Stimulated activated CD4-positive, alpha-beta T cell treated with anti-CD3 and anti-CD28 coated beads, TNF-alpha, amount 100 ng/mL, for 48 hours (primary cell): ENCODE measurements around the gene GABARAPL1.
"Not testable (repeated sequence)": the region's sequence is repeated elsewhere in the genome, so short reads cannot be mapped to it uniquely, and the experiment has no call there.

Experiments
- DNase-seq, 3 donors: peaks; one replicate each; pipeline ENCODE4 v3.0.0-alpha.2; 2020; ENCODE audit warnings: low read depth in 3 of 3

The GABARAPL1 gene

DNA sequence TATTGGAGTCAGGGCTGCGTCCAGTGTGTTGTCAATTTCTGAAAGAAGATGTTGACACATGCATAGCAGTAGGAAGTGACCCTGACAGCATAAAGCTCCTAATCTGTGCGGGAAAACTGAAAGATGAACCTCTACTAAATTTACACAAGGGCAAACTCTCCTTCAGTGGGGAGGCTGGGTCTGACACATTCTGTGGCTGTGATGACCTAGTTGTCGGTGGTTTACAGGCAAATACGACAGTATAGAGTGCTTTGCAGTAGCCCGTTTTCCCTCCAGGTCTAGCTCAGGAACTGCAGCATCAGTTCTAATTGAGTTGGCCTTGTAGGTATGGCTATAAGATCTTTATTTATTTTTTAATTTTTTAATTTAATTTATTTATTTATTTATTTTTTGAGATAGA is 14.8 kb upstream of the GABARAPL1 start:
- DNase-seq, result no peak

DNA sequence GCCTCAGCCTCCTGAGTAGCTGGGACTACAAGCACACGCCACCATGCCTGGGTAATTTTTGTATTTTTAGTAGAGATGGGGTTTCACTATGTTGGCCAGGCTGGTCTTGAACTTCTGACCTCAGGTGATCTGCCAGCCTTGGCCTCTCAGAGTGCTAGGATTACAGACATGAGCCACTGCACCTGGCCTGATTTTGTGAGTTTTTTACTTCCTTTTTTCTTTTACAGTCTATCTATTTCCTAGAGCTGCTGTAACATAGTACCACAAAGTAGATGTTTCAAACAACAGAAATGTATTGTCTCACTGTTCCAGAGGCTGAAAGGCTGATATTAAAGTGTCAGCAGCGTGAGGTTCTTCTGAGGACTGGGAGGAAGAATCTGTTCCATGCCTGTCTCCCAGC is 8.2 kb upstream of the GABARAPL1 start:
- not testable (repeated sequence) for DNase-seq

GRCh38 chr12:10205220-10205807 is 7.4 kb upstream of the GABARAPL1 start:
- DNase-seq, result no peak

GRCh38 chr12:10207136-10207535 is 5.5 kb upstream of the GABARAPL1 start:
- no peak for DNase-seq

- no peak for DNase-seq
Observed at GRCh38 chr12:10210225-10210624, 2.5 kb upstream of the GABARAPL1 start.

- no peak for DNase-seq
Observed at GRCh38 chr12:10211101-10211939, 1.4 kb upstream of the GABARAPL1 start.

GRCh38 chr12:10211940-10212738 is 538 bp upstream of the GABARAPL1 start:
- DNase-seq, result peak; percentile 73 to 77 (median 74)

GRCh38 chr12:10213168-10214135 is 775 bp downstream of the GABARAPL1 start:
- DNase-seq, result peak; percentile 39 to 68 (median 66)

- no peak for DNase-seq
Observed at GRCh38 chr12:10214136-10214894, 1.6 kb downstream of the GABARAPL1 start.

GRCh38 chr12:10214895-10215267 is 2.2 kb downstream of the GABARAPL1 start:
- DNase-seq, result no peak

- no peak for DNase-seq
Observed at GRCh38 chr12:10215436-10215835, 2.8 kb downstream of the GABARAPL1 start.

GRCh38 chr12:10215946-10216345 is 3.3 kb downstream of the GABARAPL1 start:
- peak in 1 of 3 donors; percentile 2 for DNase-seq

GRCh38 chr12:10218021-10218420 is 5.3 kb downstream of the GABARAPL1 start:
- DNase-seq, result no peak

GRCh38 chr12:10220398-10221077 is 7.9 kb downstream of the GABARAPL1 start:
- DNase-seq, result no peak

DNA sequence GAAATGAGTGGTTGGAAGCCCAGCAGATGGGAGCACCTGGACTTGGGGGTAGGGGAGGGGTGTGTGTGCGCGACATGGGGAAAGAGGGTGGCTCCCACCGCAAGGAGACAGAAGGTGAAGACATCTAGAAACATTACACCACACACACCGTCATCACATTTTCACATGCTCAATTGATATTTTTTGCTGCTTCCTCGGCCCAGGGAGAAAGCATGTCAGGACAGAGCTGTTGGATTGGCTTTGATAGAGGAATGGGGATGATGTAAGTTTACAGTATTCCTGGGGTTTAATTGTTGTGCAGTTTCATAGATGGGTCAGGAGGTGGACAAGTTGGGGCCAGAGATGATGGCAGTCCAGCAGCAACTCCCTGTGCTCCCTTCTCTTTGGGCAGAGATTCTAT is 9.2 kb downstream of the GABARAPL1 start:
- no peak for DNase-seq

GRCh38 chr12:10223208-10223607 is 10.5 kb downstream of the GABARAPL1 start:
- DNase-seq, result no peak

DNA sequence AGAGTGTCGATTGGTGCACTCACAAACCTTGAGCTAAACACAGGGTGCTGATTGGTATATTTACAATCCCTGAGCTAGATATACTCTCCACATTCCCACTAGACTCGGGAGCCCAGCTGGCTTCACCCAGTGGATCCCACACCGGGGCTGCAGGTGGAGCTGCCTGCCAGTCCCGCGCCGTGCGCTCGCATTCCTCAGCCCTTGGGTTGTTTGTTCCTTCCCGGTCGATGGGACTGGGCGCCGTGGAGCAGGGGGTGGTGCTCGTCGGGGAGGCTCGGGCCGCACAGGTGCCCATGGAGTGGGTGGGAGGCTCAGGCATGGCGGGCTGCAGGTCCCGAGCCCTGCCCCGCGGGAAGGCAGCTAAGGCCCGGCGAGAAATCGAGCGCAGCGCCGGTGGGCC is 12.7 kb downstream of the GABARAPL1 start:
- DNase-seq, result not testable (repeated sequence)

- no peak for DNase-seq
Observed at GRCh38 chr12:10226086-10226485, 13.4 kb downstream of the GABARAPL1 start.

GRCh38 chr12:10226731-10227130 is 14.1 kb downstream of the GABARAPL1 start:
- no peak for DNase-seq

GRCh38 chr12:10227648-10228047 is 15.0 kb downstream of the GABARAPL1 start:
- DNase-seq, result no peak
